NT2/D1 (cell line): ENCODE data around the gene EPHA4.

Experiments
- SUZ12 ChIP-seq: IDR thresholded peaks from 2 replicates; pipeline ENCODE4 v1.6.1; 2011; ENCODE audit not compliant: insufficient read length, insufficient read depth; ENCODE audit errors: extremely low read depth
- YY1 ChIP-seq: IDR thresholded peaks from 2 replicates; pipeline ENCODE4 v1.6.1; 2011; ENCODE audit not compliant: insufficient read length, insufficient read depth

DNA sequence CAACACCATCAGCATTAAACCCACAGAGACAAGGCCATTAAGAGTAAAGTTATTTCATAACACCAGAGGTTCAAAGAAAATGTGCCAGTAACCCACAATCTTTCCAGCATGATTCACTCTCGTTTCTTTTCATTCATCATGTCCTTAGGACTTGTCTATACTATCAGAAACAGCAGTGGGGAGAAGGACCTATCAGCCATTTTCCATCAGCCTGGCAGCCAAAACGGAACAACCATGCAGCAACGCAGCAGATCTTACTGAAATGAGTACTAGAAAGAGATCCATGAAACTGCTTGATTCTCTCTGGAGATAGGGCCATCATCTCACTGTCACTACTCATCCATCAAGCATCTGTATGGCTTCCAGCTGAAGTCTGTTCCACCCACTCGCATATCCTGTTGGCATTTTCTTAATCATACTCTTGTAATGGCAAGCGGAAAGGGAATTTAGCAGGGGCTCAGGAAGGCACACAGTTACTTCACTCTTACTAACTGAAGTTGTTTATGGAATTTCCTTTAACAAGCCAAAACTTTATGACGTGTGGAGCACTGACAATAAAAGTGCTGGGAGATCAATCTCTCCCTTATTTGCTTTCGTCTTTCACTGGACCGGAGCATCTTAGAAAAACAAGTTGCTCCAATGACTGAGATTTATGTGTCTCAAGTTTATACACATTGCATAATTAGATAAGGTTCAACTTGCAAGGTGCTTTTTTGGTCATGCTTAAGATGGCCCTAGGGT, 69.7 kb downstream of the EPHA4 start:
- TF ChIP-seq SUZ12 (no peak), YY1 (no peak)
